ENCODE data around the gene LMO7. TPM values are rescaled to one million over a fixed set of nuclear protein-coding genes. Genes with fewer than 3 reads are reported as not detected.

The LMO7 gene
- 18.7 and 20.4 TPM in 2 replicates for total RNA-seq (2021)
- long read RNA-seq, partial matches to known transcripts = 46 of 67 reads
- long read RNA-seq, other reads (novel, unspliced or antisense) = 20 of 67 reads

GRCh38 chr13:75635828-75636435 is at the start of gene LMO7:
LMO7 (plus strand) TSS chr13:75636330; CDS start chr13:75636658, 328 bp downstream.
- Histone ChIP-seq H3K4ac (ENCODE audit: low read depth, low read length) (no peak within 1 kb of the TSS), H2BK5ac (ENCODE audit: insufficient read length, low read length) (no peak within 1 kb of the TSS), H3K18ac (ENCODE audit: insufficient read length, low read depth, low read length) (peak within 1 kb of the TSS; percentile 76), H3K27ac (ENCODE audit: insufficient read length, low read depth, low read length) (no peak within 1 kb of the TSS), H3K23me2 (ENCODE audit: insufficient read length, low read depth, low read length, poor library complexity, severe bottlenecking) (peaks cover 12% of the 10 kb centered on the region), H3K9ac (ENCODE audit: extremely low read depth, insufficient read length, low read length) (peak within 1 kb of the TSS; percentile 40), H2AK5ac (ENCODE audit: insufficient read length, low read length) (no peak within 1 kb of the TSS), H3K4me2 (ENCODE audit: insufficient read depth, insufficient read length, low read length) (peak within 1 kb of the TSS; percentile 73), H4K91ac (ENCODE audit: insufficient read length, low read depth, low read length) (no peak within 1 kb of the TSS), H2BK15ac (ENCODE audit: low read depth, low read length) (no peak within 1 kb of the TSS), H2AFZ (ENCODE audit: low read length) (no peak within 1 kb of the TSS), H4K8ac (replicated peaks; ENCODE audit: insufficient read length, low read depth, low read length) (no peak within 1 kb of the TSS), H3K56ac (ENCODE audit: insufficient read length, low read depth, low read length) (no peak within 1 kb of the TSS), H3K79me2 (ENCODE audit: insufficient read depth, low read length) (peaks cover 2% of the 10 kb centered on the region; the same call in 1 of the 2 replicates), H2BK120ac (ENCODE audit: low read depth, low read length, poor library complexity, severe bottlenecking) (no peak within 1 kb of the TSS), H3K14ac (ENCODE audit: insufficient read depth, low read length) (peak within 1 kb of the TSS; percentile 68), H4K5ac (ENCODE audit: insufficient read length, low read depth, low read length) (no peak within 1 kb of the TSS), H2BK12ac (ENCODE audit: insufficient read length, low read depth, low read length) (peak within 1 kb of the TSS; percentile 21), H3K9me3 (ENCODE audit: control insufficient read depth, low read depth, low read length) (no peaks in the 10 kb centered on the region), H3K23ac (ENCODE audit: insufficient read length, low read depth, low read length) (no peak within 1 kb of the TSS), H3K4me1 (ENCODE audit: insufficient read depth, low read length) (peaks cover 11% of the 10 kb centered on the region; the same call in 1 of the 2 replicates), H4K20me1 (ENCODE audit: control insufficient read depth, insufficient read depth, insufficient read length) (no peaks in the 10 kb centered on the region), H3K79me1 (ENCODE audit: insufficient read depth, low read depth, low read length, poor library complexity, severe bottlenecking) (no peaks in the 10 kb centered on the region), H3T11ph (ENCODE audit: low read length) (no peak within 1 kb of the TSS), H3K27me3 (ENCODE audit: insufficient read depth, low read length) (no peaks in the 10 kb centered on the region; the same call in 1 of the 2 replicates), H2BK20ac (ENCODE audit: low read depth, low read length, poor library complexity, severe bottlenecking) (no peak within 1 kb of the TSS)
- peak within 1 kb of the TSS; percentile 59 to 80 for H3K4me3 Mint-ChIP-seq
- no peaks in the 10 kb centered on the region for H3K36me3 Mint-ChIP-seq (ENCODE audit: insufficient read depth in 1 of 3, low read depth in 3 of 3)
- H3K27me3 Mint-ChIP-seq (ENCODE audit: low read depth) = peaks cover 31% of the 10 kb centered on the region
- peak; percentile 82 for DNase-seq
- no peaks in the 10 kb centered on the region for H3K9me3 Mint-ChIP-seq
- TF ChIP-seq CTCF (conservative IDR thresholded peaks at IDR 0.05) = no peak
- H3K4me1 Mint-ChIP-seq = peaks cover 28 to 30% of the 10 kb centered on the region in 2 experiments
- H3K27ac Mint-ChIP-seq = no peak within 1 kb of the TSS; a peak in 1 of 7 replicates
- WGBS (ENCODE audit: extremely low coverage, insufficient read length, low lambda C conversion rate) = no CpG with 5 or more reads among the region's 76 CpGs
